OCI-LY1 (cell line): ENCODE data around the gene HTR4.

Experiments
- H2AFZ ChIP-seq: fragments of 200-600 bp; sonication (generic), shearing (Covaris generic); 2 replicates; pipeline ENCODE4 v1.6.0; 2014; ENCODE audit warnings: antibody characterized with exemption, mild to moderate bottlenecking, low read length
- H3F3A ChIP-seq: fragments of 200-600 bp; sonication (generic), shearing (Covaris generic); 2 replicates; pipeline ENCODE4 v1.6.0; 2014; ENCODE audit warnings: mild to moderate bottlenecking, antibody characterized with exemption, low read length, moderate library complexity; ENCODE audit not compliant: insufficient read depth
- H3K27ac ChIP-seq: fragments of 200-600 bp; sonication (generic); 2 replicates; pipeline ENCODE4 v1.5.1; 2014; ENCODE audit warnings: low read length, mixed run types, mild to moderate bottlenecking, low read depth; ENCODE audit not compliant: poor library complexity, severe bottlenecking
- H3K27me3 ChIP-seq: fragments of 200-600 bp; sonication (generic); 2 replicates; pipeline ENCODE4 v1.6.0; 2014; ENCODE audit warnings: antibody characterized with exemption, mild to moderate bottlenecking, low read length, moderate library complexity; ENCODE audit not compliant: insufficient read depth
- H3K36me3 ChIP-seq: fragments of 200-600 bp; sonication (generic); 2 replicates; pipeline ENCODE4 v1.6.1; 2014; ENCODE audit warnings: mild to moderate bottlenecking, antibody characterized with exemption, low read length, moderate library complexity, mixed read lengths; ENCODE audit not compliant: insufficient read depth
- H3K4me1 ChIP-seq: fragments of 200-600 bp; sonication (generic); 2 replicates; pipeline ENCODE4 v1.5.1; 2014; ENCODE audit warnings: mild to moderate bottlenecking, low read length, moderate library complexity; ENCODE audit not compliant: insufficient read depth, severe bottlenecking
- H3K4me2 ChIP-seq: fragments of 200-600 bp; sonication (generic), shearing (Covaris generic); 2 replicates; pipeline ENCODE4 v1.6.1; 2014; ENCODE audit warnings: low read length
- H3K4me3 ChIP-seq: fragments of 200-600 bp; sonication (generic); 2 replicates; pipeline ENCODE4 v1.5.1; 2014; ENCODE audit warnings: low read length, low read depth, mild to moderate bottlenecking, mixed read lengths; ENCODE audit not compliant: poor library complexity, severe bottlenecking
- H3K79me2 ChIP-seq: fragments of 200-600 bp; shearing (Covaris generic); 2 replicates; pipeline ENCODE4 v1.6.1; 2016; ENCODE audit warnings: mixed run types, low read length, mixed read lengths; ENCODE audit not compliant: insufficient read depth
- H3K9ac ChIP-seq: fragments of 200-600 bp; sonication (generic), shearing (Covaris generic); 2 replicates; pipeline ENCODE4 v1.6.1; 2014; ENCODE audit warnings: mild to moderate bottlenecking, low read length, mixed read lengths
- H3K9me2 ChIP-seq: fragments of 200-600 bp; sonication (generic), shearing (Covaris generic); 2 replicates; pipeline ENCODE4 v1.6.1; 2014; ENCODE audit warnings: low read depth, mild to moderate bottlenecking, low read length, mixed read lengths
- H3K9me3 ChIP-seq: fragments of 200-600 bp; shearing (Covaris generic); 2 replicates; pipeline ENCODE4 v1.6.1; 2014; ENCODE audit warnings: low read length, mixed read lengths
- H4K20me1 ChIP-seq: fragments of 200-600 bp; sonication (generic), shearing (Covaris generic); 2 replicates; pipeline ENCODE4 v1.6.0; 2016; ENCODE audit warnings: mild to moderate bottlenecking, low read length; ENCODE audit not compliant: insufficient read depth
- CTCF ChIP-seq: fragments of 200-600 bp; sonication (generic), shearing (Covaris generic); IDR thresholded peaks from 2 replicates; pipeline ENCODE4 v1.5.1; 2017; ENCODE audit warnings: mild to moderate bottlenecking, antibody characterized with exemption, low read length, moderate library complexity, mixed read lengths
- EZH2 ChIP-seq: fragments of 200-600 bp; sonication (generic), shearing (Covaris generic); IDR thresholded peaks from 2 replicates; pipeline ENCODE4 v1.8.0; 2017; ENCODE audit warnings: borderline replicate concordance, mixed run types, mild to moderate bottlenecking, antibody characterized with exemption, low read length, moderate library complexity, mixed read lengths

The HTR4 gene

GRCh38 chr5:148690945-148691344 lies 36.6 kb upstream of the HTR4 start:
- no peaks in the 10 kb centered on the region for H3K4me1 ChIP-seq

GRCh38 chr5:148688787-148689186 lies 34.5 kb upstream of the HTR4 start:
- no peak overlapping the region for H3K4me2 ChIP-seq
- H3K27me3 ChIP-seq, result no peaks in the 10 kb centered on the region
- no peaks in the 10 kb centered on the region for H3K36me3 ChIP-seq
- no peaks in the 10 kb centered on the region for H3K9me2 ChIP-seq
- H4K20me1 ChIP-seq, result no peaks in the 10 kb centered on the region
- H2AFZ ChIP-seq, result no peak overlapping the region
- no peak overlapping the region for H3K27ac ChIP-seq
- H3F3A ChIP-seq, result no peaks in the 10 kb centered on the region
- no peak overlapping the region for H3K9ac ChIP-seq
- no peaks in the 10 kb centered on the region for H3K79me2 ChIP-seq
- H3K4me1 ChIP-seq, result no peaks in the 10 kb centered on the region
- no peak overlapping the region for H3K4me3 ChIP-seq
- no peaks in the 10 kb centered on the region for H3K9me3 ChIP-seq
- TF ChIP-seq CTCF (no peak), EZH2 (no peak)

More at GRCh38 chr5:148690945-148691344, 36.6 kb upstream of the HTR4 start:
- Histone ChIP-seq H3K4me3 (no peak overlapping the region), H3K79me2 (no peaks in the 10 kb centered on the region), H3K9ac (no peak overlapping the region), H3F3A (no peaks in the 10 kb centered on the region), H3K36me3 (no peaks in the 10 kb centered on the region), H3K27me3 (no peaks in the 10 kb centered on the region), H3K27ac (no peak overlapping the region), H2AFZ (no peak overlapping the region), H3K9me3 (no peaks in the 10 kb centered on the region), H3K4me2 (no peak overlapping the region), H4K20me1 (no peaks in the 10 kb centered on the region), H3K9me2 (no peaks in the 10 kb centered on the region)
- TF ChIP-seq CTCF (no peak), EZH2 (no peak)

GRCh38 chr5:148687871-148688270 lies 33.5 kb upstream of the HTR4 start:
- no peak overlapping the region for H3K9ac ChIP-seq
- TF ChIP-seq CTCF (no peak), EZH2 (no peak)

More at GRCh38 chr5:148687871-148688270, 33.5 kb upstream of the HTR4 start:
- Histone ChIP-seq H3K4me1 (no peaks in the 10 kb centered on the region), H3K9me2 (no peaks in the 10 kb centered on the region), H4K20me1 (no peaks in the 10 kb centered on the region), H3F3A (no peaks in the 10 kb centered on the region), H3K4me2 (no peak overlapping the region), H3K79me2 (no peaks in the 10 kb centered on the region), H2AFZ (no peak overlapping the region), H3K27me3 (no peaks in the 10 kb centered on the region), H3K9me3 (no peaks in the 10 kb centered on the region), H3K27ac (no peak overlapping the region), H3K36me3 (no peaks in the 10 kb centered on the region), H3K4me3 (no peak overlapping the region)
